ENCODE results near the gene LYST.

DNA sequence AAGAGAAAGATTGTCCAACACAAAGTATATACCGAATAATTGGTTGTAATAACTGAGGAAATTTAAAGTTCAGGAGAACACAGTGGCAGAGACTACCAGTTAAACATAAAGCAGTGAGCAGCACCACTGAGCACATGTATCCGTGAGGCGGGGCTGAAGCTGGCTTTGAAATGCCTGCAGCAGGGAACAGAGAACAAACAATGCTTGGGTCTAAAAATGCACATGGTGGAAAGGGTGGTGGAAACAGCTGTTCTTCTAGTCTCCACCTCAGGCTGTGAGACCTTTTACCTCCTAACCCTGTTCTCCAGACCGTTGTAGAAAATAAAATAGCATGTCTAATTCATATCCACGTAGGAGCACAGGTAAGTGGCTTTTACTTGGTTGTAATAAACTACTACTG lies 209.4 kb downstream of the LYST start:
- TF ChIP-seq ETV6 (conservative IDR thresholded peaks at IDR 0.05 in 1 of 2, IDR thresholded peaks at IDR 0.05 in 1 of 2; ENCODE audit: borderline replicate concordance in 1 of 2, low read depth in 1 of 2) = no peak
- TF ChIP-seq, protein P1, sequence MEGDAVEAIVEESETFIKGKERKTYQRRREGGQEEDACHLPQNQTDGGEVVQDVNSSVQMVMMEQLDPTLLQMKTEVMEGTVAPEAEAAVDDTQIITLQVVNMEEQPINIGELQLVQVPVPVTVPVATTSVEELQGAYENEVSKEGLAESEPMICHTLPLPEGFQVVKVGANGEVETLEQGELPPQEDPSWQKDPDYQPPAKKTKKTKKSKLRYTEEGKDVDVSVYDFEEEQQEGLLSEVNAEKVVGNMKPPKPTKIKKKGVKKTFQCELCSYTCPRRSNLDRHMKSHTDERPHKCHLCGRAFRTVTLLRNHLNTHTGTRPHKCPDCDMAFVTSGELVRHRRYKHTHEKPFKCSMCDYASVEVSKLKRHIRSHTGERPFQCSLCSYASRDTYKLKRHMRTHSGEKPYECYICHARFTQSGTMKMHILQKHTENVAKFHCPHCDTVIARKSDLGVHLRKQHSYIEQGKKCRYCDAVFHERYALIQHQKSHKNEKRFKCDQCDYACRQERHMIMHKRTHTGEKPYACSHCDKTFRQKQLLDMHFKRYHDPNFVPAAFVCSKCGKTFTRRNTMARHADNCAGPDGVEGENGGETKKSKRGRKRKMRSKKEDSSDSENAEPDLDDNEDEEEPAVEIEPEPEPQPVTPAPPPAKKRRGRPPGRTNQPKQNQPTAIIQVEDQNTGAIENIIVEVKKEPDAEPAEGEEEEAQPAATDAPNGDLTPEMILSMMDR (IDR thresholded peaks at IDR 0.05 in 2 of 3, conservative IDR thresholded peaks at IDR 0.05 in 1 of 3; ENCODE audit: control insufficient read depth in 2 of 3, extremely low read depth in 1 of 3, insufficient read depth in 1 of 3, low read depth in 3 of 3, low read length in 3 of 3) = no peak
- TF ChIP-seq STAT3 (IDR thresholded peaks at IDR 0.05; ENCODE audit: low read depth, low read length) = no peak
- no peak for TF ChIP-seq SIN3A (IDR thresholded peaks at IDR 0.05; ENCODE audit: low read depth, low read length)
- no peak for TF ChIP-seq CREB1 (IDR thresholded peaks at IDR 0.05; ENCODE audit: low read depth)
- TF ChIP-seq ZNF274 (IDR thresholded peaks at IDR 0.05; ENCODE audit: insufficient read depth, insufficient read length) = no peak
- no peak for TF ChIP-seq EZH2 (IDR thresholded peaks at IDR 0.05; ENCODE audit: borderline replicate concordance, control insufficient read depth, low read depth, low read length)
- no peak for TF ChIP-seq HCFC1 (IDR thresholded peaks at IDR 0.05; ENCODE audit: low read length)
- TF ChIP-seq CEBPB (IDR thresholded peaks at IDR 0.05; ENCODE audit: borderline replicate concordance in 1 of 2, low read depth in 2 of 2, low read length in 2 of 2) = no peak
- TF ChIP-seq NFIC (IDR thresholded peaks at IDR 0.05; ENCODE audit: low read depth, low read length) = no peak
